Measurements from ENCODE around the gene KRT72.
"Not testable (repeated sequence)": the region's sequence is repeated elsewhere in the genome, so short reads cannot be mapped to it uniquely, and the experiment has no call there.

Gene KRT72

DNA sequence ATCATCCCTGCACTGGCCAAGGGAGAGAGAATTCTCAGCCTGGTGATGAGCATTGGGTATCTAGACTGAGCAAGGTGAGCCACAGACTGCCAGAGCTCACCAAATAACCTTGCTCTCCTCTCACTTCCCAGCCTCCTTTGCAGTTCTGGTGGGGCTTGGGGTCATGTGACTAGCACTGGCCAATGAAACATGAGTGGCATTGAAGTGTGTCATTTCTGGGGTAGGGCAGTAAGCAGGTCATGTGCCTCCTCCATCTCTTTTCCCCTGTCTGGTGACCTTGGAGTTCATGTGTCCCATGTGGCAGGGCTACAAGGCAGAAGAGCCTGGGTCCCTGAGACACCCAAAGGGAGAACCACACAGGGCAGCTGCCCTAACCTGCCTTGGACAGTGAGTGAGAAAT, 3.6 kb upstream of the KRT72 start:
- H3K36me3 ChIP-seq (ENCODE audit: control insufficient read depth in 1 of 2, insufficient read depth in 2 of 2, low read length in 2 of 2), result no peaks in the 10 kb centered on the region
- no peaks in the 10 kb centered on the region for H3K4me1 ChIP-seq (ENCODE audit: control insufficient read depth in 1 of 2, insufficient read depth in 2 of 2, low read length in 2 of 2)
- H3K9me3 ChIP-seq (ENCODE audit: control insufficient read depth in 1 of 2, low read length in 2 of 2), result no peaks in the 10 kb centered on the region
- H3K27ac ChIP-seq (ENCODE audit: low read length), result no peak overlapping the region
- H3K27me3 ChIP-seq (ENCODE audit: low read depth, low read length), result peaks cover 24% of the 10 kb centered on the region
- H3K4me3 ChIP-seq (ENCODE audit: low read depth in 1 of 2, low read length in 2 of 2), result no peak overlapping the region

GRCh38 chr12:52603314-52603713, 2.1 kb upstream of the KRT72 start:
- Histone ChIP-seq H3K9me3 (ENCODE audit: control insufficient read depth in 1 of 2, low read length in 2 of 2) (no peaks in the 10 kb centered on the region), H3K4me1 (ENCODE audit: control insufficient read depth in 1 of 2, insufficient read depth in 2 of 2, low read length in 2 of 2) (no peaks in the 10 kb centered on the region), H3K27me3 (ENCODE audit: low read depth, low read length) (peaks cover 24% of the 10 kb centered on the region), H3K36me3 (ENCODE audit: control insufficient read depth in 1 of 2, insufficient read depth in 2 of 2, low read length in 2 of 2) (no peaks in the 10 kb centered on the region), H3K4me3 (ENCODE audit: low read depth in 1 of 2, low read length in 2 of 2) (no peak overlapping the region), H3K27ac (ENCODE audit: low read length) (no peak overlapping the region)

DNA sequence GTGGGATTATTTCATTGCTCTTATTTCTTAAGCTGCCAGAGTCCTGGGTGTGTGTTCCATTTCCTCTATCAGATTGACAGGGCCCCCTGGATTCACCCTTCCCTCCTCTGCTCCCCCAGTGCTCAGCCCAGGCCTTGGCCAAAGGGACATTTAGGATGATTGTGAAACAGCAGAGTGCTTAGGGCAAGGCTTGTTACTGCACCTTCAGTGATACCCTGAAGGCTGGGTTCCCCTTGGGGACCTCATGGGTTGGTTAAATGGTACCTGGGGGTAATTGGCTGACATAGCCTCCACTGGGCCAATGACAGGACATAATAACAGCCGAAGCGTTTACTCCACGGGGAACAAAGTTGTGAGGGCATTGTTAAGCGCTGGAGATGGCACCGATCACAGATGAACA, 1.3 kb upstream of the KRT72 start:
- Histone ChIP-seq H3K36me3 (ENCODE audit: control insufficient read depth in 1 of 2, insufficient read depth in 2 of 2, low read length in 2 of 2) (no peaks in the 10 kb centered on the region), H3K27ac (ENCODE audit: low read length) (no peak overlapping the region), H3K4me3 (ENCODE audit: low read depth in 1 of 2, low read length in 2 of 2) (no peak overlapping the region), H3K4me1 (ENCODE audit: control insufficient read depth in 1 of 2, insufficient read depth in 2 of 2, low read length in 2 of 2) (no peaks in the 10 kb centered on the region), H3K9me3 (ENCODE audit: control insufficient read depth in 1 of 2, low read length in 2 of 2) (no peaks in the 10 kb centered on the region), H3K27me3 (ENCODE audit: low read depth, low read length) (peaks cover 24% of the 10 kb centered on the region)

- Histone ChIP-seq H3K9me3 (ENCODE audit: control insufficient read depth in 1 of 2, low read length in 2 of 2) (no peaks in the 10 kb centered on the region), H3K27me3 (ENCODE audit: low read depth, low read length) (peaks cover 24% of the 10 kb centered on the region), H3K36me3 (ENCODE audit: control insufficient read depth in 1 of 2, insufficient read depth in 2 of 2, low read length in 2 of 2) (no peaks in the 10 kb centered on the region), H3K4me3 (ENCODE audit: low read depth in 1 of 2, low read length in 2 of 2) (no peak overlapping the region), H3K27ac (ENCODE audit: low read length) (no peak overlapping the region), H3K4me1 (ENCODE audit: control insufficient read depth in 1 of 2, insufficient read depth in 2 of 2, low read length in 2 of 2) (no peaks in the 10 kb centered on the region)
Observed at GRCh38 chr12:52601671-52602070, 408 bp upstream of the KRT72 start.

DNA sequence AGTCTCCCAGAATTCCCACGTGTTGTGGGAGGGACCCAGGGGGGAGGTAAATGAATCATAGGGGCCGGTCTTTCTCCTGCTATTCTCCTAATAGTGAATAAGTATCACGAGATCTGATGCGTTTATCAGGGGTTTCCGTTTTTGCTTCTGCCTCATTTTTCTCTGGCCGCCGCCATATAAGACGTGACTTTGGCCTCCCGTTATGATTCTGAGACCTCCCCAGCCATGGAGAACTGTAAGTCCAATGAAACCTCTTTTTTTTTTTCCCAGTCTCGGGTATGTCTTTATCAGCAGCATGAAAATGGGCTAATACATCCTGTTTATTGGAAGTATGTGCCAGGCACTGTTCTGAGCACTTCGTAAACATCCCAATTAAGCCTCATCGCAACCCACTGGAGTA, 788 bp downstream of the KRT72 start:
- H3K36me3 ChIP-seq (ENCODE audit: control insufficient read depth in 1 of 2, insufficient read depth in 2 of 2, low read length in 2 of 2), result no peaks in the 10 kb centered on the region
- no peak overlapping the region for H3K27ac ChIP-seq (ENCODE audit: low read length)
- no peak overlapping the region for H3K4me3 ChIP-seq (ENCODE audit: low read depth in 1 of 2, low read length in 2 of 2)
- H3K27me3 ChIP-seq (ENCODE audit: low read depth, low read length), result peaks cover 24% of the 10 kb centered on the region
- H3K9me3 ChIP-seq (ENCODE audit: control insufficient read depth in 1 of 2, low read length in 2 of 2), result no peaks in the 10 kb centered on the region
- no peaks in the 10 kb centered on the region for H3K4me1 ChIP-seq (ENCODE audit: control insufficient read depth in 1 of 2, insufficient read depth in 2 of 2, low read length in 2 of 2)

- Histone ChIP-seq H3K27me3 (ENCODE audit: low read depth, low read length) (peaks cover 24% of the 10 kb centered on the region), H3K4me1 (ENCODE audit: control insufficient read depth in 1 of 2, insufficient read depth in 2 of 2, low read length in 2 of 2) (no peaks in the 10 kb centered on the region), H3K4me3 (ENCODE audit: low read depth in 1 of 2, low read length in 2 of 2) (no peak overlapping the region), H3K36me3 (ENCODE audit: control insufficient read depth in 1 of 2, insufficient read depth in 2 of 2, low read length in 2 of 2) (no peaks in the 10 kb centered on the region), H3K27ac (ENCODE audit: low read length) (no peak overlapping the region), H3K9me3 (ENCODE audit: control insufficient read depth in 1 of 2, low read length in 2 of 2) (no peaks in the 10 kb centered on the region)
Observed at GRCh38 chr12:52600071-52600470, 1.2 kb downstream of the KRT72 start.

DNA sequence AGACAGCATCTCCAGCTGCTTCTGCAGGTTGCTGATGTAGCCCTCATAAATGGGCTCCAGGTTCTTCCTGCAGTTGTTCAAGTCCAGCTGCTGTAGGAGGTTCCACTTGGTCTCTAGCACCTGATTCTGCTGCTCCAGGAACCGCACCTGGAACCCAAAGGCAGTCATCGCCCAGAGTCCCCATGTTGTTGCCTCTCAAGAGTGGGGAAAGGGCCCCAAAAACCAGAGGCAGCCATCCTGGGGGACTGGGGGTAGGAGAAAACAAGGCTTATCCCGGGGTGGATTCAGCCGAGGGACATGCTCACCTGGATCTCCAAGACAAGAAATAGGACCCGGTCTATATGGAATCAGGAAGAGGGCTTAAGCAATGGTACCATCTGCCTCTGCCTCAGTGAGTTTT, 2.3 kb downstream of the KRT72 start:
- Histone ChIP-seq H3K27me3 (ENCODE audit: low read depth, low read length) (peaks cover 24% of the 10 kb centered on the region), H3K9me3 (ENCODE audit: control insufficient read depth in 1 of 2, low read length in 2 of 2) (no peaks in the 10 kb centered on the region), H3K36me3 (ENCODE audit: control insufficient read depth in 1 of 2, insufficient read depth in 2 of 2, low read length in 2 of 2) (no peaks in the 10 kb centered on the region), H3K4me1 (ENCODE audit: control insufficient read depth in 1 of 2, insufficient read depth in 2 of 2, low read length in 2 of 2) (no peaks in the 10 kb centered on the region), H3K4me3 (ENCODE audit: low read depth in 1 of 2, low read length in 2 of 2) (no peak overlapping the region), H3K27ac (ENCODE audit: low read length) (no peak overlapping the region)

DNA sequence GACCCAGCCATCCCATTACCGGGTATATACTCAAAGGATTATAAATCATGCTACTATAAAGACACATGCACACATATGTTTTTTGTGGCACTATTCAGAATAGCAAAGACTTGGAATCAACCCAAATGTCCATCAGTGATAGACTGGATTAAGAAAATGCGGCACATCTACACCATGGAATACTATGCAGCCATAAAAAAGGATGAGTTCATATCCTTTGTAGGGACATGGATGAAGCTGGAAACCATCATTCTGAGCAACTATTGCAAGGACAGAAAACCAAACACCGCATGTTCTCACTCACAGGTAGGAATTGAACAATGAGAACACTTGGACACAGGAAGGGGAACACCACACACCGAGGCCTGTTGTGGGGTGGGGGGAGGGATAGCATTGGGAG, 7.0 kb downstream of the KRT72 start:
- not testable (repeated sequence) for H3K27me3 ChIP-seq (ENCODE audit: low read depth, low read length); H3K4me3 ChIP-seq (ENCODE audit: low read depth in 1 of 2, low read length in 2 of 2); H3K9me3 ChIP-seq (ENCODE audit: control insufficient read depth in 1 of 2, low read length in 2 of 2); H3K36me3 ChIP-seq (ENCODE audit: control insufficient read depth in 1 of 2, insufficient read depth in 2 of 2, low read length in 2 of 2); H3K27ac ChIP-seq (ENCODE audit: low read length); H3K4me1 ChIP-seq (ENCODE audit: control insufficient read depth in 1 of 2, insufficient read depth in 2 of 2, low read length in 2 of 2)

DNA sequence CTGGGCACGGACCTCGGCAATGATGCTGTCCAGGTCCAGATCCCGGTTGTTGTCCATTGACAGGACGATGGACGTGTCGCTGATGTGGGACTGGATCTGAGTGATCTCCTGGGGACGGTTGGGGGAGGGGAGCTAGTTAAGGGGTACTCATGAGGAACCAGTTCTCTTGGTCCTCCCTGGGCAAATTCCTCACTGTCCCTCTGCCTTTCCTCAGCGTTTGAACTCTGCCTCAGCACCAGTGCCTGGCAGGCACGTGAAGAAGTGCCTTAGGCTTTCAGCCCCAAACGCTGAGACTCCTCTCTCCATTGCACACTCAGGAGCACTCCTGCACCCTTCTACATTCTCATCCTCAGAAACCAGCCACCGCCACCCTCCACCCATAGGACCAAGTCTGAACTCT, 9.7 kb downstream of the KRT72 start:
- Histone ChIP-seq H3K27me3 (ENCODE audit: low read depth, low read length) (no peaks in the 10 kb centered on the region), H3K27ac (ENCODE audit: low read length) (no peak overlapping the region), H3K36me3 (ENCODE audit: control insufficient read depth in 1 of 2, insufficient read depth in 2 of 2, low read length in 2 of 2) (no peaks in the 10 kb centered on the region), H3K4me3 (ENCODE audit: low read depth in 1 of 2, low read length in 2 of 2) (no peak overlapping the region), H3K9me3 (ENCODE audit: control insufficient read depth in 1 of 2, low read length in 2 of 2) (no peaks in the 10 kb centered on the region), H3K4me1 (ENCODE audit: control insufficient read depth in 1 of 2, insufficient read depth in 2 of 2, low read length in 2 of 2) (no peaks in the 10 kb centered on the region)

DNA sequence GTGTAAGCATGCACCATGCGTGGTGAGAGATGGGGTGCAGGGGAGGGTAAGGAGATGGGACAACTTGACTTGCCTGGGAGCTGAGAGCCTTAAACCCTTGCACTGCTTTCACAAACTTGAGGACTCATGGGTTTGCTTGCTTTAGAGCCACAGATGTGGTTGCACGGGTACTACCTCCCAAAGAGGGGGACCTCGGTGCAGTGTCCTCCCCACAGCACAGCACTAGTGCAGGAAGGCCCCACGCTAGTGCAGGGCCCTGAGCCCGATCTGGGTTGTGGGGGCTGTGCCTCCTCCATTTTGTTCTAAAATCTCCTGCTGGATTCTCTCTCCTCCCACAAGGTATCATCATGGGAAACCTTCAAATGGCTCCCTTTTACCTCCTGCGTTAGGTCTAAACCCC, 11.2 kb downstream of the KRT72 start:
- H3K36me3 ChIP-seq (ENCODE audit: control insufficient read depth in 1 of 2, insufficient read depth in 2 of 2, low read length in 2 of 2), result no peaks in the 10 kb centered on the region
- H3K27ac ChIP-seq (ENCODE audit: low read length), result no peak overlapping the region
- no peaks in the 10 kb centered on the region for H3K4me1 ChIP-seq (ENCODE audit: control insufficient read depth in 1 of 2, insufficient read depth in 2 of 2, low read length in 2 of 2)
- H3K4me3 ChIP-seq (ENCODE audit: low read depth in 1 of 2, low read length in 2 of 2), result no peak overlapping the region
- H3K9me3 ChIP-seq (ENCODE audit: control insufficient read depth in 1 of 2, low read length in 2 of 2), result no peaks in the 10 kb centered on the region
- H3K27me3 ChIP-seq (ENCODE audit: low read depth, low read length), result no peaks in the 10 kb centered on the region

DNA sequence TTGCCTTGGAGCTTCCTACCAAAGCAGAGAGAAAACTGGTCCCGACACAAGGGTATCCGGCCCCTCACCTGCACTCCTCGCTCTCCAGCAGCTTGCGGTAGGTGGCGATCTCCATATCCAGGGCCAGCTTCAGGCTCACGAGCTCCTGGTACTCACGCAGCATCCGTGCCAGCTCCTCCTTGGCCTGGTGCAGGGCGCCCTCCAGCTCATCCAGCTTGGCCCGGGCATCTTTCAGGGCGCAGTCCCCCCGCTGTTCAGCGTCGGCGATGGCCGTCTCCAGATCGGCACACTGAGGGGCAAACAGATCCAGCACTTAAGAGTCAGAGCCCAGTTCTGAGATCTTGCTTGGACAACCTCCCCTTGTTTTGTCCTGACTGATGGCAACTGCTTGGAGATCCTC, 13.7 kb downstream of the KRT72 start:
- Histone ChIP-seq H3K9me3 (ENCODE audit: control insufficient read depth in 1 of 2, low read length in 2 of 2) (no peaks in the 10 kb centered on the region), H3K27ac (ENCODE audit: low read length) (no peak overlapping the region), H3K4me3 (ENCODE audit: low read depth in 1 of 2, low read length in 2 of 2) (no peak overlapping the region), H3K27me3 (ENCODE audit: low read depth, low read length) (no peaks in the 10 kb centered on the region), H3K36me3 (ENCODE audit: control insufficient read depth in 1 of 2, insufficient read depth in 2 of 2, low read length in 2 of 2) (no peaks in the 10 kb centered on the region), H3K4me1 (ENCODE audit: control insufficient read depth in 1 of 2, insufficient read depth in 2 of 2, low read length in 2 of 2) (no peaks in the 10 kb centered on the region)

- Histone ChIP-seq H3K4me1 (ENCODE audit: control insufficient read depth in 1 of 2, insufficient read depth in 2 of 2, low read length in 2 of 2) (no peaks in the 10 kb centered on the region), H3K27ac (ENCODE audit: low read length) (no peak overlapping the region), H3K36me3 (ENCODE audit: control insufficient read depth in 1 of 2, insufficient read depth in 2 of 2, low read length in 2 of 2) (no peaks in the 10 kb centered on the region), H3K27me3 (ENCODE audit: low read depth, low read length) (no peaks in the 10 kb centered on the region), H3K4me3 (ENCODE audit: low read depth in 1 of 2, low read length in 2 of 2) (no peak overlapping the region), H3K9me3 (ENCODE audit: control insufficient read depth in 1 of 2, low read length in 2 of 2) (no peaks in the 10 kb centered on the region)
Observed at GRCh38 chr12:52585946-52586345, 15.3 kb downstream of the KRT72 start.

All from muscle layer of duodenum (tissue), 2 donors.